Activated CD4-positive, alpha-beta T cell treated with anti-CD3 and anti-CD28 coated beads for 36 hours (primary cell): ENCODE measurements around the gene STUB1. TPM values are rescaled to one million over a fixed set of nuclear protein-coding genes. Genes with fewer than 3 reads are reported as not detected.
A peak's percentile ranks its signal among the peaks of the same experiment; 100 is the strongest.

ENCODE experiments used
- ATAC-seq: fragments of 200-7000 bp; cut with Tn5 transposase; one replicate; pipeline ENCODE4 v1.10.0; 2021; ENCODE audit warnings: mild to moderate bottlenecking, moderate library complexity
- CTCF ChIA-PET: fragments of 350-600 bp; sonication (Branson Sonifier 250); formaldehyde crosslinking; loops from one replicate; lab custom pipeline; 2021; ENCODE audit warnings: antibody characterized with exemption; lab: Charles Lee
- POLR2A ChIA-PET: fragments of 350-600 bp; sonication (Branson Sonifier 250); formaldehyde crosslinking; loops from one replicate; lab custom pipeline; 2021; ENCODE audit warnings: antibody characterized with exemption, inconsistent platforms; lab: Charles Lee
- DNase-seq: peaks from one replicate; pipeline ENCODE4 v3.0.0-alpha.2; 2020
- H3K27ac Mint-ChIP-seq: one replicate; pipeline ENCODE4 v1.8.0; 2021; ENCODE audit warnings: mixed read lengths
- H3K27me3 Mint-ChIP-seq: one replicate; pipeline ENCODE4 v1.8.0; 2021; ENCODE audit warnings: mixed read lengths
- H3K36me3 Mint-ChIP-seq: one replicate; pipeline ENCODE4 v1.8.0; 2021; ENCODE audit warnings: low read depth, mixed read lengths
- H3K4me1 Mint-ChIP-seq: one replicate; pipeline ENCODE4 v1.8.0; 2021; ENCODE audit warnings: mixed read lengths
- H3K4me3 Mint-ChIP-seq: one replicate; pipeline ENCODE4 v1.8.0; 2021; ENCODE audit warnings: mild to moderate bottlenecking, moderate library complexity, mixed read lengths
- H3K9me3 Mint-ChIP-seq: one replicate; pipeline ENCODE4 v1.8.0; 2021; ENCODE audit warnings: low read depth, mixed read lengths
- intact Hi-C, 2 experiments: fragments of 100-400 bp; cut with DNase I in 1 of 2; cut with micrococcal nuclease in 1 of 2; formaldehyde crosslinking; loops; one replicate each; pipeline versions ENCODE4 v1.14.2 to v1.15.1; 2022 to 2024; cut with DNase I, micrococcal nuclease
- total RNA-seq, 2 experiments: library from RNA; stranded (reverse); gene quantifications; one replicate each; pipeline ENCODE4 v1.2.3, GENCODE V29; 2021

STUB1 gene
- 10 to 100 TPM; 61.1 to 67.0 TPM for total RNA-seq

DNA sequence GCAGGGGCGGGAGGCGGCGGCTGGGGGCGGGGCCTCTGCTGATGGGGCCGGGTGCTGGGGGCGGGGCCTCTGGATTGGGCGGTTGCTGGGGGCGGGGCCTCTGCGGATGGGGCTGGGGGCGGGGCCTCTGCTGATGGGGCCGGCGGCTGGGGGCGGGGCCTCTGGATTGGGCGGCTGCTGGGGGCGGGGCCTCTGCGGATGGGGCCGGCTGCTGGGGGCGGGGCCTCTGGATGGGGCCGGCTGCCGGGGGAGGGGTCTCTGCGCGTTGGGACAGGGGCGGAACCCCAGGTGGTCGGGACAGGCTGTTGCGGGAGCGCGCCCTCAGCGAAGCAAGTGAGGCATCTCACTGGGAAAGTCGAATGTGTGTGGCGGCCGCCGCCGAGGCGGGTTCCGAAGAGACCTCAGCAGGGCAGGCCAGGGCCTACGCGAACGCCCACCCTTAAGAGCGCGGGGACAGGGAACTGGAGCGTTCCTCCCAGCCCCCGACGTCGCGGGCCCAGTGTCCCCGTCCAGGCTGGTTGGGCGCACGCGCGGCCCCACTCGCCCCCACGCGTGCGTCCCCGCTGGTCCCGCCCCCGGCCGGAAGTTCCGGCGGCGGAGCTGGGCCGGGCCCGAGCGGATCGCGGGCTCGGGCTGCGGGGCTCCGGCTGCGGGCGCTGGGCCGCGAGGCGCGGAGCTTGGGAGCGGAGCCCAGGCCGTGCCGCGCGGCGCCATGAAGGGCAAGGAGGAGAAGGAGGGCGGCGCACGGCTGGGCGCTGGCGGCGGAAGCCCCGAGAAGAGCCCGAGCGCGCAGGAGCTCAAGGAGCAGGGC is at the start of gene STUB1:
STUB1 (plus strand) TSS at position 597 of the 811 bp plus-strand sequence; CDS start at position 713, 116 bp downstream.
- peak; percentile 96 for DNase-seq
- ATAC-seq: peak; percentile 52
- peaks cover 2% of the 10 kb centered on the region for H3K27me3 Mint-ChIP-seq
- peak within 1 kb of the TSS; percentile 73 for H3K27ac Mint-ChIP-seq
- intact Hi-C loops: loop anchor here (1.0 to 5.0 kb wide), 16 partner anchors 10 to 1092 kb away; partner anchors contain the start of genes METTL26 (in 2 of the 2), ANTKMT (in 1 of the 2), AXIN1 (in 1 of the 2) and CAPN15 (in 1 of the 2)
- H3K4me1 Mint-ChIP-seq: peaks cover 37% of the 10 kb centered on the region
- peak within 1 kb of the TSS; percentile 76 for H3K4me3 Mint-ChIP-seq
- ChIA-PET POLR2A (interaction anchor here (1.0 kb wide), 1 partner anchor 740 kb away, joined by 3 read pairs; the partner anchor contains the start of gene UQCC4), CTCF (no interaction called here)
- H3K36me3 Mint-ChIP-seq: peaks cover 21% of the 10 kb centered on the region
- H3K9me3 Mint-ChIP-seq: no peaks in the 10 kb centered on the region

DNA sequence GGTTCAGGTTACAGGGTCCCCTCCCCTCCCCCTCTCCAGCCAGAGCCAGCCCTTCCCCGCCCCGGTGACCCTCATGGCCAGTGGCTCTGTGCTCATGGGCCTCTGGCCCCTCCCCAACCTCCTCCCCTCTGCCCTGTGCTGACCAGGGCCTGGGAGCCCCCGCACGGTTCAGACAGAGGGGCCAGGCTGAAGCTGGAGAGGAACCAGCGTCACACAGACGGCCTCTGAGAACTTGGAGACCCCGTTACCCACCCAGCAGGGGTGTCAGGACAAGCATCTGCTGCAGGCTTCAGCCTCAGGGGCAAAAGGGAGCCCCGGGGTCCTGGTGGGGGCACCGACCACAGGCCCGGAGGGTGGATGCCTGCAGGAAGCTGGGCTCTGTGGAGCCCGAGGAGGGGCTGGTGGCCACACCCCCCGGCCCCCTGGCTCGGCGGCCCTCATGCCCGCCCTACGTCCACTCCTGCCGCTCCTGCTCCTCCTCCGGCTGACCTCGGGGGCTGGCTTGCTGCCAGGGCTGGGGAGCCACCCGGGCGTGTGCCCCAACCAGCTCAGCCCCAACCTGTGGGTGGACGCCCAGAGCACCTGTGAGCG is 49.3 kb upstream of the STUB1 start, which contains the start of gene WFIKKN1:
WFIKKN1 (plus strand) TSS at position 171 of the 591 bp plus-strand sequence; CDS start at position 440, 269 bp downstream.
- DNase-seq: no peak
- Mint-ChIP-seq H3K4me3 (no peak within 1 kb of the TSS), H3K27me3 (no peaks in the 10 kb centered on the region), H3K36me3 (peaks cover 7% of the 10 kb centered on the region), H3K4me1 (peaks cover 7% of the 10 kb centered on the region), H3K9me3 (no peaks in the 10 kb centered on the region), H3K27ac (no peak within 1 kb of the TSS)
- CTCF ChIA-PET: no interaction called here
- POLR2A ChIA-PET: no interaction called here
- ATAC-seq: no peak
- intact Hi-C loops: no loop called here

DNA sequence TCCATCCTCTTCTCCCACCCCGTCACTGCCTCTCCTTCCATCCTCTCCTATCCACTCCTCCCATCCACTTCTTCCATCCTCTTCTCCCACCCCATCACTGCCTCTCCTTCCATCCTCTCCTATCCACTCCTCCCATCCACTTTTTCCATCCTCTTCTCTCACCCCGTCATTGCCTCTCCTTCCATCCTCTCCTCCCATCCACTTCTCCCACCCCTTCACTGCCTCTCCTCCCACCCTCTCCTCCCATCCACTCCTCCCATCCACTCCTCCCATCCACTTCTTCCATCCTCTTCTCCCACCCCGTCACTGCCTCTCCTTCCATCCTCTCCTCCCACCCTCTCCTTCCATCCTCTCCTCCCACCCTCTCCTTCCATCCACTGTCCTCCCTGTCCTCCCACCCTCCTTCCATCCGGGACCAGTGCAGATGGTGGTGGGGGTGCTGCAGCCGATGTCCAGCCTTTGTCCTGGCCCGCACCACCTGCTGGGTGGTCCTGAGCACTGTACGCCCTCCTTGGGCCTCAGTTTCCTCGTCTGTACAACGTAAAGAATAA is 48.3 kb upstream of the STUB1 start:
- CTCF ChIA-PET: no interaction called here
- H3K4me1 Mint-ChIP-seq: peaks cover 11% of the 10 kb centered on the region
- intact Hi-C loops: no loop called here
- POLR2A ChIA-PET: no interaction called here
- H3K36me3 Mint-ChIP-seq: peaks cover 9% of the 10 kb centered on the region
- H3K27me3 Mint-ChIP-seq: no peaks in the 10 kb centered on the region
- ATAC-seq (no peak), DNase-seq (no peak)
- H3K27ac Mint-ChIP-seq: no peak overlapping the region
- H3K9me3 Mint-ChIP-seq: no peaks in the 10 kb centered on the region
- H3K4me3 Mint-ChIP-seq: no peak overlapping the region

DNA sequence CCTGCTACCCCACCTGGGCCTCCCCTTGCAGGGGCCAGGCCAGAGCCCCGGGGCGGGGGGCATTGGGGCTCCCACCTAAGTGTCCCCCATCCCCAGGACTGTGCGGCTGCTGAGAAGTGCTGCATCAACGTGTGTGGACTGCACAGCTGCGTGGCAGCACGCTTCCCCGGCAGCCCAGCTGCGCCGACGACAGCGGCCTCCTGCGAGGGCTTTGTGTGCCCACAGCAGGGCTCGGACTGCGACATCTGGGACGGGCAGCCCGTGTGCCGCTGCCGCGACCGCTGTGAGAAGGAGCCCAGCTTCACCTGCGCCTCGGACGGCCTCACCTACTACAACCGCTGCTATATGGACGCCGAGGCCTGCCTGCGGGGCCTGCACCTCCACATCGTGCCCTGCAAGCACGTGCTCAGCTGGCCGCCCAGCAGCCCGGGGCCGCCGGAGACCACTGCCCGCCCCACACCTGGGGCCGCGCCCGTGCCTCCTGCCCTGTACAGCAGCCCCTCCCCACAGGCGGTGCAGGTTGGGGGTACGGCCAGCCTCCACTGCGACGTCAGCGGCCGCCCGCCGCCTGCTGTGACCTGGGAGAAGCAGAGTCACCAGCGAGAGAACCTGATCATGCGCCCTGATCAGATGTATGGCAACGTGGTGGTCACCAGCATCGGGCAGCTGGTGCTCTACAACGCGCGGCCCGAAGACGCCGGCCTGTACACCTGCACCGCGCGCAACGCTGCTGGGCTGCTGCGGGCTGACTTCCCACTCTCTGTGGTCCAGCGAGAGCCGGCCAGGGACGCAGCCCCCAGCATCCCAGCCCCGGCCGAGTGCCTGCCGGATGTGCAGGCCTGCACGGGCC is 47.5 kb upstream of the STUB1 start:
- Mint-ChIP-seq H3K4me3 (no peak overlapping the region), H3K27me3 (no peaks in the 10 kb centered on the region), H3K4me1 (peaks cover 12% of the 10 kb centered on the region), H3K27ac (no peak overlapping the region), H3K36me3 (peaks cover 9% of the 10 kb centered on the region), H3K9me3 (no peaks in the 10 kb centered on the region)
- no peak for DNase-seq
- ChIA-PET CTCF (no interaction called here), POLR2A (no interaction called here)
- intact Hi-C loops: no loop called here
- no peak for ATAC-seq

DNA sequence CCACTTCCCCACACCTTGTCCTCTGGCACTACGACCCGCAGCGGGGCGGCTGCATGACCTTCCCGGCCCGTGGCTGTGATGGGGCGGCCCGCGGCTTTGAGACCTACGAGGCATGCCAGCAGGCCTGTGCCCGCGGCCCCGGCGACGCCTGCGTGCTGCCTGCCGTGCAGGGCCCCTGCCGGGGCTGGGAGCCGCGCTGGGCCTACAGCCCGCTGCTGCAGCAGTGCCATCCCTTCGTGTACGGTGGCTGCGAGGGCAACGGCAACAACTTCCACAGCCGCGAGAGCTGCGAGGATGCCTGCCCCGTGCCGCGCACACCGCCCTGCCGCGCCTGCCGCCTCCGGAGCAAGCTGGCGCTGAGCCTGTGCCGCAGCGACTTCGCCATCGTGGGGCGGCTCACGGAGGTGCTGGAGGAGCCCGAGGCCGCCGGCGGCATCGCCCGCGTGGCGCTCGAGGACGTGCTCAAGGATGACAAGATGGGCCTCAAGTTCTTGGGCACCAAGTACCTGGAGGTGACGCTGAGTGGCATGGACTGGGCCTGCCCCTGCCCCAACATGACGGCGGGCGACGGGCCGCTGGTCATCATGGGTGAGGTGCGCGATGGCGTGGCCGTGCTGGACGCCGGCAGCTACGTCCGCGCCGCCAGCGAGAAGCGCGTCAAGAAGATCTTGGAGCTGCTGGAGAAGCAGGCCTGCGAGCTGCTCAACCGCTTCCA is 46.7 kb upstream of the STUB1 start:
- H3K4me1 Mint-ChIP-seq: peaks cover 13% of the 10 kb centered on the region
- H3K27me3 Mint-ChIP-seq: no peaks in the 10 kb centered on the region
- H3K27ac Mint-ChIP-seq: no peak overlapping the region
- no peak overlapping the region for H3K4me3 Mint-ChIP-seq
- ATAC-seq (no peak), DNase-seq (no peak)
- POLR2A ChIA-PET: no interaction called here
- H3K9me3 Mint-ChIP-seq: no peaks in the 10 kb centered on the region
- H3K36me3 Mint-ChIP-seq: peaks cover 9% of the 10 kb centered on the region
- CTCF ChIA-PET: interaction anchor here (0.6 kb wide), 1 partner anchor 1571 kb away, joined by 4 read pairs; no protein-coding TSS in a partner anchor
- intact Hi-C loops: no loop called here

DNA sequence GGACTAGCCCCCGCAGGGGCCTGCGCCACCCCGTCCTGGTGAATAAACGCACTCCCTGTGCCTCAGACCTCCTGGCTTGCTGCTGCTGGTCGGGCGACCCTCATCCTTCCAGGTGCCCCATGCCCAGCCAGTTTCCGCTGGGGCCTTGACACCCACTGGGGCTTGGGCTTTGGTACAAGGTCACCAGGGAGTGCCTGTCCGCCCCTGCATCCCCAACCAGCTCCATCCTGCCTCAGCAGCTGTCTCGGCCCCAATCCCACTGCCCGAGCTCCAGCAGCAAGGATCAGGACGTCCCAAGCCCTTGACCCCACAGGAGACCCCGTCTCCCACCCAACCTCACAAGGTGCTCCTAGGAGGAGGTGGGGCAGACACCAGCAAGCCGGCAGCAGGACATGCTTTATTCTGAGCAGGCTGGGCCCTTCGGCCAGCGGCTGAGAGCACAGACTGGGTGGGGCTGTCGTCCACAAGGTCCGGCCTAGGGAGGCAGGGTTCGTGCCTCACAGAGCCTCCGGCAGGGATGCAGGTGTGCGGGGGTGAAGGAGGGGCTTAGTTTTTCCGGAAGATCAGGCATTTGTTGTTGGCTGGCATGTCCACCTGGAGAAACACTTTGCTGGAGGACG is 46.0 kb upstream of the STUB1 start:
- ChIA-PET CTCF (interaction anchor here (0.6 kb wide), 1 partner anchor 1570 kb away, joined by 4 read pairs; no protein-coding TSS in a partner anchor), POLR2A (no interaction called here)
- Mint-ChIP-seq H3K27ac (no peak overlapping the region), H3K4me3 (peak overlapping the region; percentile 48), H3K9me3 (no peaks in the 10 kb centered on the region), H3K27me3 (no peaks in the 10 kb centered on the region), H3K36me3 (peaks cover 7% of the 10 kb centered on the region), H3K4me1 (peaks cover 13% of the 10 kb centered on the region)
- intact Hi-C loops: no loop called here
- DNase-seq (no peak), ATAC-seq (no peak)

DNA sequence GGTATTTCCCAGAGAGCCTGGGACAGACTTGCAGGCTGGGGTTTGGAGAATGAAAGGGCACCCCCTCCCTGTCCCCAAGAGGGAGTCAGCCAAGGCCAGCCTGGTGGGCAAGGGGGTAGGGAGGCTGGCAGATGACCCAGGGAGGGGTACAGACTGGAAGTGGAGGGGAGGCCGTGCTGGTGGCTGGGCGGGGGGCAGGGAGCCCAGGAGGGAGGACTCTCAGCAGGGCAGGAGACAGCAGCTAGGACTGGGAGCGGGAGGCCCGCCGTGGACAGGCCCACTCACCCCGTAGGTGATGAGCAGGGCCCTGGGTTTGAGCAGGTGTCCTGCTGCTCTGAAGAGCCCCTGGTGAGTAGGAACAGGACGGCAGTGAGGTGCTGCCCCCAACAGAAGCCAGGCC is 45.2 kb upstream of the STUB1 start:
- no peak for ATAC-seq
- Mint-ChIP-seq H3K27me3 (no peaks in the 10 kb centered on the region), H3K36me3 (peaks cover 7% of the 10 kb centered on the region), H3K9me3 (no peaks in the 10 kb centered on the region), H3K4me3 (peak overlapping the region; percentile 87), H3K27ac (no peak overlapping the region), H3K4me1 (peaks cover 13% of the 10 kb centered on the region)
- intact Hi-C loops: loop anchor here (5.0 kb wide), 3 partner anchors 47 to 253 kb away; partner anchors contain the start of genes CAPN15 (in 1 of the 2), JMJD8 (in 1 of the 2), PGAP6 (in 1 of the 2) and STUB1 (in 1 of the 2)
- DNase-seq: no peak
- ChIA-PET POLR2A (no interaction called here), CTCF (interaction anchor here (0.6 kb wide), 2 partner anchors 68 to 88 kb away, joined by 3 to 7 read pairs; no protein-coding TSS in a partner anchor)

DNA sequence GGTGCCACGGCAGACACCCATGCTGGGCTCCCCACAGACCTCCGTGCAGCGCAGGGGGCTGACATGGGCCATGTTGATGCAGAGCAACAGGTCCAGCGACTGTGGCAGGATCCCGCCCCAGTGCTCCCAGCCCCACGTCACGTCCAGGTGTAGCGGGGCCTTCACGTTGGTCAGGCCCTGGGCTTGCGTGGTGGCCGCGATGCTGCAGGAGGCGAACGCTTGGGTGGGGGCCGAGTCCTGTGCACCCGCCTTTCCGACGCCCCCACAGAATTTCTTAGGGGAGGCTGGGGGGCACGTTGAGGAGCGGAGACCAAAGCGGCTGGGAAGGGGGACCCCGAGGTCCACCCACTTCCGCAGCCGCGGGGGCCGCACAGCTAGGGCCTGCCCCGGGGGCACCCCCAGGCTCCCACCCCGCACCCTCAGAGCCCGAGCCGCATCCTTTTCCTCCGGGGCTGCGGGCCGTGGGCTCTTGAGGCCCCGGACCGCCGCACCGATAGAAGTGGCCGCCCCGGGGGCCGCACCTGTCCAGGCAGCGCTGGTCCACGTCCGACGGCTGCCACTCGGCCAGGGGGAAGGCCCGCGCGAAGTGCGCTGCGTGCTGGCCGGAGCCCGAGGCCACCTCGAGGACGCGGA is 44.5 kb upstream of the STUB1 start:
- H3K36me3 Mint-ChIP-seq: peaks cover 7% of the 10 kb centered on the region
- intact Hi-C loops: loop anchor here (1.0 to 5.0 kb wide), 22 partner anchors 14 to 785 kb away; partner anchors contain the start of genes CAPN15 (in 2 of the 2), JMJD8 (in 2 of the 2), STUB1 (in 2 of the 2) and CHTF18 (in 1 of the 2)
- peak overlapping the region; percentile 87 for H3K4me3 Mint-ChIP-seq
- H3K4me1 Mint-ChIP-seq: peaks cover 13% of the 10 kb centered on the region
- no peak overlapping the region for H3K27ac Mint-ChIP-seq
- H3K9me3 Mint-ChIP-seq: no peaks in the 10 kb centered on the region
- no peaks in the 10 kb centered on the region for H3K27me3 Mint-ChIP-seq
- DNase-seq: peak; percentile 44
- ATAC-seq: no peak
- ChIA-PET POLR2A (interaction anchor here (0.6 to 1.2 kb wide), 2 partner anchors 69 to 1147 kb away, joined by 3 to 6 read pairs; partner anchors contain the start of genes NHLRC4, NUBP2 and SPSB3), CTCF (interaction anchor here (0.6 to 0.8 kb wide), 4 partner anchors 12 to 87 kb away, joined by 3 to 6 read pairs (median 3); no protein-coding TSS in a partner anchor)
